ENCODE measurements around the gene DHX57.

DNA sequence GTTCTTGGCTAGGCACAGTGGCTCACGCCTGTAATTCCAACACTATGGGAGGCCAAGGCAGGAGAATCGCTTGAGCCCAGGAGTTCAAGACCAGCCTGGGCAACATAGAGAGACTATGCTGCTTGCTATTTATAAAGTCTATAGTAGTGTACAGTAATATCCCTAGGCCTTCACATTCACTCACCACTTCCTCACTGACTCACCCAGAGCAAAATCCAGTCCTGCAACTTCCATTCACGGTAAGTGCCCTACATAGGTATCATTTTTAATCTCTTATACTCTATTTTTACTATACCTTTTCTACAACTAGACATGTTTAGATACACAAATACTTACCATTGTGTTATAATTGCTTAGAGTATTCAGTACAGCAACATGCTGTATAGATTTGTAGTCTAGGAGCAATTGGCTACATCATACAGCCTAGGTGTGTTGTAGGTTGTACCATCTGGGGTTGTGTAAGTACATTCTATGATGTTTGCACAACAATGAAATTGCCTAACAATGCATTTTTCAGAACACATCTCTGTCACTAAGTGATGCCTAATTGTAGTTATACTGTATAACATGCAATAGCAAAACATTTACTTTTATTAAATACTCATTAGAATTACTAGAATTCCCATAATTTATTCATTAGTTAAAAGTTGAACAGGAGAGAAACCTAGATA lies 8.8 kb downstream of the DHX57 start:
- TF ChIP-seq RAD21 (conservative IDR thresholded peaks at IDR 0.05), result no peak
- TF ChIP-seq CTCF (IDR thresholded peaks at IDR 0.05; ENCODE audit: poor library complexity, severe bottlenecking), result no peak
